ENCODE results near the gene CMTM4.

The CMTM4 gene

DNA sequence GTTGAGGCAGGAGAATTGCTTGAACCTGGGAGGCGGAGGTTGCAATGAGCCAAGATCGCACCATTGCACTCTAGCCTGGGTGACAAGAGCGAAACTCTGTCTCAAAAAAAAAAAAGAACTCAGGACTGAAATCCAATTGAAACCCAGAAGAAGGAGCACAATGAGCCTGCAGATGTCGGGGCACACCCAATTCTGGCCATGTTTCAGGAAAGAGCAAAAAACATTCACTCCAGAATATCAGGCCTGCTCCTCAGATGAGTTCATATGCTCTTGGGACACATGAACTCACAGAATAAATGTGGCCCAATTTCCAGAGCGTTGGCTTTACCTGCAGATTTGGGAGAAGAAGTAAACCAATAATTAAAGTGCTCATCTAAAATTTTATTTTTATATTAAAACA lies 120.2 kb downstream of the CMTM4 start:
- no peaks in the 10 kb centered on the region for H3K36me3 ChIP-seq
- no peaks in the 10 kb centered on the region for H3K27me3 ChIP-seq (ENCODE audit: insufficient read depth, low read depth, severe bottlenecking)
- no peak for DNase-seq
- H3K9me3 ChIP-seq (ENCODE audit: severe bottlenecking), result no peaks in the 10 kb centered on the region
- no peak overlapping the region for H3K4me3 ChIP-seq (ENCODE audit: low read depth, low read length)
- TF ChIP-seq, protein P1, sequence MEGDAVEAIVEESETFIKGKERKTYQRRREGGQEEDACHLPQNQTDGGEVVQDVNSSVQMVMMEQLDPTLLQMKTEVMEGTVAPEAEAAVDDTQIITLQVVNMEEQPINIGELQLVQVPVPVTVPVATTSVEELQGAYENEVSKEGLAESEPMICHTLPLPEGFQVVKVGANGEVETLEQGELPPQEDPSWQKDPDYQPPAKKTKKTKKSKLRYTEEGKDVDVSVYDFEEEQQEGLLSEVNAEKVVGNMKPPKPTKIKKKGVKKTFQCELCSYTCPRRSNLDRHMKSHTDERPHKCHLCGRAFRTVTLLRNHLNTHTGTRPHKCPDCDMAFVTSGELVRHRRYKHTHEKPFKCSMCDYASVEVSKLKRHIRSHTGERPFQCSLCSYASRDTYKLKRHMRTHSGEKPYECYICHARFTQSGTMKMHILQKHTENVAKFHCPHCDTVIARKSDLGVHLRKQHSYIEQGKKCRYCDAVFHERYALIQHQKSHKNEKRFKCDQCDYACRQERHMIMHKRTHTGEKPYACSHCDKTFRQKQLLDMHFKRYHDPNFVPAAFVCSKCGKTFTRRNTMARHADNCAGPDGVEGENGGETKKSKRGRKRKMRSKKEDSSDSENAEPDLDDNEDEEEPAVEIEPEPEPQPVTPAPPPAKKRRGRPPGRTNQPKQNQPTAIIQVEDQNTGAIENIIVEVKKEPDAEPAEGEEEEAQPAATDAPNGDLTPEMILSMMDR (IDR thresholded peaks at IDR 0.05; ENCODE audit: low read depth, low read length), result no peak
- no peak overlapping the region for H3K27ac ChIP-seq

GRCh38 chr16:66575060-66575459 lies 121.5 kb downstream of the CMTM4 start:
- H3K9me3 ChIP-seq (ENCODE audit: severe bottlenecking), result no peaks in the 10 kb centered on the region

GRCh38 chr16:66574531-66574930 lies 122.0 kb downstream of the CMTM4 start:
- Histone ChIP-seq H3K4me3 (ENCODE audit: low read depth, low read length) (no peak overlapping the region), H3K27me3 (ENCODE audit: insufficient read depth, low read depth, severe bottlenecking) (no peaks in the 10 kb centered on the region), H3K27ac (no peak overlapping the region), H3K36me3 (no peaks in the 10 kb centered on the region), H3K9me3 (ENCODE audit: severe bottlenecking) (no peaks in the 10 kb centered on the region)
- DNase-seq, result no peak
- TF ChIP-seq, protein P1 (IDR thresholded peaks at IDR 0.05; ENCODE audit: low read depth, low read length), result no peak

More at GRCh38 chr16:66575060-66575459, 121.5 kb downstream of the CMTM4 start:
- Histone ChIP-seq H3K27me3 (ENCODE audit: insufficient read depth, low read depth, severe bottlenecking) (no peaks in the 10 kb centered on the region), H3K4me3 (ENCODE audit: low read depth, low read length) (no peak overlapping the region), H3K36me3 (no peaks in the 10 kb centered on the region), H3K27ac (no peak overlapping the region)
- no peak for DNase-seq
- TF ChIP-seq, protein P1 (IDR thresholded peaks at IDR 0.05; ENCODE audit: low read depth, low read length), result no peak

- TF ChIP-seq, protein P1 (IDR thresholded peaks at IDR 0.05; ENCODE audit: low read depth, low read length), result no peak
- Histone ChIP-seq H3K4me3 (ENCODE audit: low read depth, low read length) (no peak overlapping the region), H3K9me3 (ENCODE audit: severe bottlenecking) (no peaks in the 10 kb centered on the region), H3K36me3 (no peaks in the 10 kb centered on the region), H3K27me3 (ENCODE audit: insufficient read depth, low read depth, severe bottlenecking) (no peaks in the 10 kb centered on the region), H3K27ac (no peak overlapping the region)
- no peak for DNase-seq
Measured at GRCh38 chr16:66574081-66574480, 122.5 kb downstream of the CMTM4 start.

GRCh38 chr16:66572356-66572755 lies 124.2 kb downstream of the CMTM4 start:
- Histone ChIP-seq H3K27ac (no peak overlapping the region), H3K36me3 (peaks cover 4% of the 10 kb centered on the region; the same call in 1 of the 2 replicates), H3K4me3 (ENCODE audit: low read depth, low read length) (no peak overlapping the region), H3K27me3 (ENCODE audit: insufficient read depth, low read depth, severe bottlenecking) (no peaks in the 10 kb centered on the region), H3K9me3 (ENCODE audit: severe bottlenecking) (no peaks in the 10 kb centered on the region)
- DNase-seq, result no peak
- TF ChIP-seq, protein P1 (IDR thresholded peaks at IDR 0.05; ENCODE audit: low read depth, low read length), result no peak

DNA sequence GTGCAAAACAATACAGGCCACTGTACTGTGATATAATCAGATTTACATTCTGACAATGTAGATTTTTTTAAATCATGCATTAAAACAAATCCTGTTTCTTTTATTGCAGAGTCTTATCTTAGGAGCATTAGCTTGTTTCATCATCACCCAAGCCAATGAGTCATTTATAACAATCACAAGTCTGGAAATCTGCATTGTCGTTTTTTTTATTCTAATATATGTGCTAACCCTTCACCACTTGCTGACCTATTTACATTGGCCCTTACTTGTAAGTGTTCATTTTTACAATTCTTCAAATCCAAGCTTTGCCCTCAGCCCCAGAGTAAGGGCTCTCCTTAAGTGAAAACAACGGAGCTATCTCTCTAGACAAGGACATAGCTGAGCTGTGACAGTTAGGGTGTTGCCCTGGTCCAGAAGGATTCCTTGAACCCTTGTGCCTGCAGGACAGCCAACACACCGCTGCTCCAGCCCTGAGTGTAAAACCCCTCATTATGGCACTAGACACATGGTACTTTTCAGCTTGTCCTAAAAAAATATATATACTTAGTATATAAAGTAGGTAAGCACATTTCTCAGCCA lies 126.6 kb downstream of the CMTM4 start:
- Histone ChIP-seq H3K9me3 (ENCODE audit: severe bottlenecking) (no peaks in the 10 kb centered on the region), H3K27ac (no peak overlapping the region), H3K27me3 (ENCODE audit: insufficient read depth, low read depth, severe bottlenecking) (no peaks in the 10 kb centered on the region), H3K4me3 (ENCODE audit: low read depth, low read length) (no peak overlapping the region), H3K36me3 (peaks cover 21% of the 10 kb centered on the region)
- DNase-seq, result no peak
- TF ChIP-seq, protein P1 (IDR thresholded peaks at IDR 0.05; ENCODE audit: low read depth, low read length), result no peak
